ENCODE results near the gene IP6K2.
A peak's percentile ranks its signal among the peaks of the same experiment; 100 is the strongest.
"Not testable (repeated sequence)": the region's sequence is repeated elsewhere in the genome, so short reads cannot be mapped to it uniquely, and the experiment has no call there.

IP6K2 gene, protein sequence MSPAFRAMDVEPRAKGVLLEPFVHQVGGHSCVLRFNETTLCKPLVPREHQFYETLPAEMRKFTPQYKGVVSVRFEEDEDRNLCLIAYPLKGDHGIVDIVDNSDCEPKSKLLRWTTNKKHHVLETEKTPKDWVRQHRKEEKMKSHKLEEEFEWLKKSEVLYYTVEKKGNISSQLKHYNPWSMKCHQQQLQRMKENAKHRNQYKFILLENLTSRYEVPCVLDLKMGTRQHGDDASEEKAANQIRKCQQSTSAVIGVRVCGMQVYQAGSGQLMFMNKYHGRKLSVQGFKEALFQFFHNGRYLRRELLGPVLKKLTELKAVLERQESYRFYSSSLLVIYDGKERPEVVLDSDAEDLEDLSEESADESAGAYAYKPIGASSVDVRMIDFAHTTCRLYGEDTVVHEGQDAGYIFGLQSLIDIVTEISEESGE

DNA sequence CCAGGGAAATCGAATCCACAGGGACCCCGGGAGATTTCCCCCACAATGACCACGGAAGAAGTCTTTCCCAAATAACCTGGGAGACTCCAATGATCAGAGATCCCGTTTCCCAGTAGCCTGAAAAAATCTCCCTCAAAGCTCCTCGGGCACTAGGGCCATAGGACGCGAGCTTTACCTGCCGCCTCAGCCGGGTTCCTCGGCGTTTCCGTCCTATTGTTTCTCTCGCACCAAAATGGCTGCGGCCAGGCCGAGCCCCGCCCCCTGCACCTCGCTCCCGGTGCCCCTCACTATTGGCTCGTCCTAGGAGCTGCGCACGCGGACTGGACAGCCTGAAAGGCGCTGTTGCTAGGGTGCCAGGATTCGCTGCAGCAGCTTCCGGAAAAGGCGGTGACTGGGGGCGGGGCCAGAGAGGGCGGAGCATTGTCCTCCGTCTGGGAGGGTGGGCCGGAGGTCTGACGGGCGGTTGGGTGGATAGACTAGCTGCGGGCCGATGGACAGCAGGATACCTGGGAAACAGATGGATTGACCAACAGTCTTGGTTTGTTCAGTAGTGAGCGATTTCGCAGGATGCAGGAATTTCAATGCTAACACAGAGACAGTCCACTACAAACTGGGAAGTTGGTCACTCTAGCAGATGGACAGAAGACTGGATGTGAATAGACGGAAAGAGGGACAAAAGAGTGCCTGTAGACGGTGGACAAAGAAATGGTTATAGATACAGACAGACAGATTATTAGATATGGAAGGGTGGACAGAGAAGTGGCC is at the start of gene IP6K2:
Gene IP6K2 (minus strand): TSS at position 240 of the 765 bp plus-strand sequence. CDS start 21,930 bp downstream, outside the sequence.
- FAIRE-seq, result peak; percentile 98
- peak; percentile 99 for DNase-seq (ENCODE audit: extremely low spot score, insufficient read length, low read depth)

- no peak for FAIRE-seq
- no peak for DNase-seq (ENCODE audit: extremely low spot score, insufficient read length, low read depth)
These were observed 48.4 kb upstream of the IP6K2 start for GRCh38 chr3:48765376-48765775.

DNA sequence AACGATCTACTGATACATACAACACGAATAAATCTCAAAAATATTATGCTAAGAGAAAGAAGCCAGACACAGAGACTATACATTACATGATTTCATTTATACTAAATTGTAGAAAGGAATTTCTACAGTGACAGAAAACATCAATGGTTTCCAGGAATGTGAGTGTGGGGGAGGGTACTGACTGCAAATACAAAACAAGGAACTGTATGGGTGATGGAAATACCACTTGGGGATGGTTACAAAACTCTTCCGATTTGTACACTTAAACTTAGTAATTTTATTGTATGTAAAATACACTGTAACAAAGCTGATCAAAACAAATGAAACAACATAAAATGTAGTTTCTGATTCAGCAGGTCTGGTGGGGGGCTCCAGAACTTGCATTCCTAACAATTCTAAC is 45.8 kb upstream of the IP6K2 start:
- FAIRE-seq (no peak), DNase-seq (ENCODE audit: extremely low spot score, insufficient read length, low read depth) (no peak)

DNA sequence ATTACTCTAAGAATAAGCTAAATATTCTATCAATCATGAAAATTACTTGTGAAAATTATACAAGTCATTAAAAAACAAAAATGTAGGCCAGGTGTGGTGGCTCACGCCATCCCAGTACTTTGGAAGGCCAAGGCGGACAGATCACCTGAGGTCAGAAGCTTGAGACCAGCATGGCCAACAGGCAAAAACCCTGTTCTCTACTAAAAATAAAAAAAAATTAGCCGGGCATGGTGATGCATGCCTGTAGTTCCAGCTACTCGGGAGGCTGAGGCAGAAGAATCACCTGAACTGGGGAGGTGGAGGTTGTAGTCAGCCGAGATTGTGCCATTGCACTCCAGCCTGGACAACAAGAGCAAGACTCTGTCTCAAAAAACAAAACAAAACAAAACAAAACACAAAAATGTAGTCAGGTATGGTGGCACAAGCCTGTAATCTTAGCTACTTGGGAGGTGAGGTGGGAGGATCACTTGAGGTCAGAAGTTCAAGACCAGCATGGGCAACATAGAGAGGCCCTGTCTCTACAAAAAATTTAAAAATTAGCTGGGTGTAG is 43.0 kb upstream of the IP6K2 start:
- FAIRE-seq; DNase-seq (ENCODE audit: extremely low spot score, insufficient read length, low read depth): not testable (repeated sequence)

DNA sequence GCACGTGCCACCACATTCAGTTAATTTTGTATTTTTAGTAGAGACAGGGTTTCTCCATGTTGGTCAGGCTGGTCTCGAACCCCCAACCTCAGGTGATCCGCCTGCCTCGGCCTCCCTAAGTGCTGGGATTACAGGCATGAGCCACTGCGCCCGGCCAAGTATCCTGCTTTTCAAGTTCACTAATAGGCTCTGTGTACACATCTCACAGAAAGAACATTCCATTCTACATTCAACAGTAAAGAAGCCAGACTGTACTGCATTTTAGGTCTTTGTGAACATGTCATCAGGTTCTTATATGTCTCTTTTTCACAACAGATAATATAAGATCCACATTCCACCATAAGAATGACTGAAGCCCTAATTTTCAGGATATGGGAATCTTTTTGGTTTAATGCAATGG is 42.5 kb upstream of the IP6K2 start:
- not testable (repeated sequence) for DNase-seq (ENCODE audit: extremely low spot score, insufficient read length, low read depth); FAIRE-seq

- DNase-seq (ENCODE audit: extremely low spot score, insufficient read length, low read depth) (no peak), FAIRE-seq (no peak)
These were observed 42.0 kb upstream of the IP6K2 start for GRCh38 chr3:48759071-48759470.

- FAIRE-seq, result no peak
These were observed 39.6 kb upstream of the IP6K2 start for GRCh38 chr3:48756640-48757039.

GRCh38 chr3:48750856-48751255 is 33.8 kb upstream of the IP6K2 start:
- no peak for DNase-seq (ENCODE audit: extremely low spot score, insufficient read length, low read depth)
- FAIRE-seq, result no peak

More at GRCh38 chr3:48756640-48757039, 39.6 kb upstream of the IP6K2 start:
- DNase-seq (ENCODE audit: extremely low spot score, insufficient read length, low read depth), result no peak

GRCh38 chr3:48748754-48749153 is 31.7 kb upstream of the IP6K2 start:
- DNase-seq (ENCODE audit: extremely low spot score, insufficient read length, low read depth), result no peak
- no peak for FAIRE-seq

- FAIRE-seq (no peak), DNase-seq (ENCODE audit: extremely low spot score, insufficient read length, low read depth) (no peak)
These were observed 30.7 kb upstream of the IP6K2 start for GRCh38 chr3:48747706-48748105.

GRCh38 chr3:48747015-48747615 is 30.1 kb upstream of the IP6K2 start:
- FAIRE-seq (no peak), DNase-seq (ENCODE audit: extremely low spot score, insufficient read length, low read depth) (no peak)

DNA sequence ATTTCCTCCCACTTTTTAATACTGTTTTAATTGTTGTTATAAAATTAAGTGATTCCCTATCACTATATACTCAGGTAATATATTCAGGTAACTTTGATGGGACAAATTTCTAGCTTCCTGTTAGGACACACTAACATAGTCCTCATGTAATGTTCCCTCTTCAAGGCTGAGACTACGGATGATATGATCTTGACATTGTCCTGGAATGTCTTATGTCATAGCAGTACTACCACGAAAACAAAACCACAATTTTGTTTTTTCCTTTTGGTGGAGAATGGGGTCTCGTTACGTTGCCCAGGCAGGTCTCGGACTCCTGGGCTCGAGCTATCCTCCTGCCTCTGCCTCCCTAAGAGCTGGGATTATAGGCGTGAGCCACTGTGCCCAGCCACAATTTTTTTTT is 26.8 kb upstream of the IP6K2 start:
- DNase-seq (ENCODE audit: extremely low spot score, insufficient read length, low read depth), result no peak
- FAIRE-seq, result no peak

DNA sequence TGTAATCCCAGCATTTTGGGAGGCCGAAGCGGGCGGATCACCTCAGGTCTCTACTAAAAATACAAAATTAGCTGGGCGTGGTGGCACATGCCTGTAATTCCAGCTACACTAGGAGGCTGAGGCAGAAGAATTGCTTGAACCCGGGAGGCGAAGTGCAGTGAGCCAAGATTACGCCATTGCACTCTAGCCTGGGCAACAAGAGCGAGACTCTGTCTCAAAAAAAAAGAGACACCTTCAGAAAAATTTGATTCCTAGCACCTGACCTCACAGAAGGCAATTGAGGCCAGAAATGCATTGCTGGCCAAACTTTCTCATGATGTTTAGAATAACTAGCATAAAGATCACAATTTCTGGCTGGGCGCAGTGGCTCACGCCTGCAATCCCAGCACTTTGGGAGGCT is 24.2 kb upstream of the IP6K2 start:
- not testable (repeated sequence) for DNase-seq (ENCODE audit: extremely low spot score, insufficient read length, low read depth); FAIRE-seq

DNA sequence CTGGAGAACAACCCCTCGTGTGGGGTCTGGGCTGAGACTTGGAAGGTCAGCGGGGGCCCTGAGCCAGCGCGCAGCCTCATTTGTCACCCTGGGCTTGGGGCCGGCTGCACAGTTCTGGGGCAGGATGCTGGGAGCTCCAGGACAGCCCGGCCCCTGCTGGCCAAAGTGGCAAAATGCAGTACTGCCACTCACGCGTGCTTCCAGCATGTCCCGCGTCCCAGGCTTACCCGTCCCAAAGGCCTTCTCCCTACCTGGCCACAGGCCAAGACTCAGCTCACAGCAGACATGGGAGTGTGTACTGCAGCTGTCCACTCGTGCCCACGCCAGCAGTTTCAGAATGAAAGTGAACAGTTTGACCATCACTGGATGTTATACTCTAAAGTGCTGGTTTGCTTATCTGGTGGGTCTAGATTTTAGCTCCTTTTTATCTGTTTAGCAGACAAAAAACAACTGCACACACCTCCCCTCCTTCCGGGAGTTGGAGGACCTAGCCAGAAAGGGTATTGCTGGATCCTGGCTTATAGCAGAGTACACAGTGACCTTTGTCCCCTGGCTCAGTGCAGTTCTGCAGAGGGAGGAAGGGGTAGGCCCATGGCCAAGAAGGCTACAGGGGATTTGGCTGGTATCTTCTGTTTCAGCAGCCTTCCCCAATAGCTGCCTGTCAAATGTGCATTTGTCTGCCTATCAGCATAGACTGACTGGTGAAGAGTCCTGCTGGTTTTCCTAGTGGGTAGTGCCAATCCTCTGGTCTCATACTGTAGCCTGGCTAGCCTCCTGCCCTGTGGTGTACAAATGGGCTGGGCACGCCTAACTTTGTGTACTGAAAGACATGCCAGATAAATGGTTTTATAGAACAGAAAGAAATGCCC is 23.2 kb upstream of the IP6K2 start:
- FAIRE-seq (peak; percentile 84), DNase-seq (ENCODE audit: extremely low spot score, insufficient read length, low read depth) (peak; percentile 79)

DNA sequence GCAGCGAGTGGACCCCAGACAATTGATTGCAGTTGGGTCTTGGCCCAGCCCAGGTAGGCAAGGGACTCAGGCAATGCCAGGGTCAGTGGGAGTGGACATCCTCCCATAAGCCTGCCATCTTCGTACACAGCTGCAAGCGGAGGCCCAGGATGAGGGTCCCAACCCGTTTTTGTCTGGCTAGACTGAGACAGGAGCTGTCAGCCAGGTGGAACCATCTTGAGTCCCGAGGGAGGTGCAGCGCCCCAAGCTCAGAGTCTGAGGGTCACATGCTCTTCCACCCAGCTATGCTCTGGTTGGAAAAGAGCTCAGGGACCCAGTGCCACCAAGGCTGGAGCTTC is 22.6 kb upstream of the IP6K2 start:
- DNase-seq (ENCODE audit: extremely low spot score, insufficient read length, low read depth) (no peak), FAIRE-seq (no peak)

- no peak for FAIRE-seq
- no peak for DNase-seq (ENCODE audit: extremely low spot score, insufficient read length, low read depth)
These were observed 22.1 kb upstream of the IP6K2 start for GRCh38 chr3:48738926-48739616.

- FAIRE-seq (no peak), DNase-seq (ENCODE audit: extremely low spot score, insufficient read length, low read depth) (no peak)
These were observed 21.1 kb upstream of the IP6K2 start for GRCh38 chr3:48738144-48738536.

DNA sequence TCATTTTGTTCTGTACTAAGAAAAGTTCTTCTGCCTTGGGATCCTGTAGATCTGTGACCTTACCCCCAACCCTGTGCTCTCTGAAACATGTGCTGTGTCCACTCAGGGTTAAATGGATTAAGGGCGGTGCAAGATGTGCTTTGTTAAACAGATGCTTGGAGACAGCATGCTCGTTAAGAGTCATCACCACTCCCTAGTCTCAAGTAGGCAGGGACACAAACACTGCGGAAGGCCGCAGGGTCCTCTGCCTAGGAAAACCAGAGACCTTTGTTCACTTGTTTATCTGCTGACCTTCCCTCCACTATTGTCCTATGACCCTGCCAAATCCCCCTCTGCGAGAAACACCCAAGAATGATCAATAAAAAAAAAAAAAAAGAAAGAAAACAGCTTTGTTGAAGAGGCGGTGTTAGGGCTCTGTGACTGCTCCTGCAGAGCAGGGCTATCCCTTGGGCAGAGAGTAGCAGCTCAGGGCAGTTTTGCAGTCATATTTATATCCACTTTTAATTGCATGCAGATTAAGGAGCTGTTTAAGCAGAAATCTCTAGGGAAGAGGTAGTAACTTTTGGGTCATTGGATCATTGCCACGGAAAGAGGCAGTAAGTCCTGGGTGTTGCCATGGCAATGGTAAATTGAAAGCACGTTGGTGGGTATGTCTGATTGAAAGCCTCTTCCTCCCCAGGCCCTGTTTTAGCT is 18.2 kb upstream of the IP6K2 start:
- not testable (repeated sequence) for DNase-seq (ENCODE audit: extremely low spot score, insufficient read length, low read depth); FAIRE-seq

All from GM18507 (cell line).